K562 (cell line): ENCODE results near the gene HMGN1. TPM values are rescaled to one million over a fixed set of nuclear protein-coding genes. Genes with fewer than 3 reads are reported as not detected.

Source experiments
- ARID1B ChIP-seq: fragments of 450-650 bp; IDR thresholded peaks from 2 replicates; pipeline ENCODE4 v1.6.1; 2016; ENCODE audit warnings: antibody characterized with exemption, mild to moderate bottlenecking, inconsistent platforms
- ATF7 ChIP-seq: fragments of 450-650 bp; IDR thresholded peaks from 2 replicates; pipeline ENCODE4 v1.7.1; 2014; ENCODE audit warnings: mild to moderate bottlenecking, moderate library complexity
- CREBBP ChIP-seq: IDR thresholded peaks from one replicate; pipeline ENCODE4 v1.6.1; 2012; ENCODE audit warnings: low read depth, mild to moderate bottlenecking, control low read depth, inconsistent platforms, low read length
- E2F4 ChIP-seq: sonication (generic); formaldehyde crosslinking; IDR thresholded peaks from 2 replicates; pipeline ENCODE4 v1.8.0; 2022; ENCODE audit warnings: mild to moderate bottlenecking, low read depth, missing genetic modification reagents
- ELK3 ChIP-seq: fragments of 450-650 bp; formaldehyde crosslinking; IDR thresholded peaks from 2 replicates; pipeline ENCODE4 v1.4.0; 2020; ENCODE audit warnings: mild to moderate bottlenecking
- HNRNPH1 ChIP-seq: fragments of 200-400 bp; formaldehyde crosslinking; optimal IDR thresholded peaks from 2 replicates; pipeline ENCODE3; 2017; ENCODE audit warnings: low read depth, mild to moderate bottlenecking, low read length, moderate library complexity
- MEIS2 ChIP-seq: fragments of 450-650 bp; IDR thresholded peaks from 2 replicates; pipeline ENCODE4 v1.6.1; 2014; ENCODE audit warnings: mild to moderate bottlenecking; ENCODE audit not compliant: partially characterized antibody
- NFE2L1 ChIP-seq: fragments of 450-650 bp; IDR thresholded peaks from 2 replicates; pipeline ENCODE4 v1.6.1; 2016; ENCODE audit warnings: missing genetic modification characterization, low read depth, mild to moderate bottlenecking, missing compliant biosample characterization, moderate library complexity, borderline replicate concordance
- POLR2AphosphoS2 ChIP-seq: IDR thresholded peaks from 2 replicates; pipeline ENCODE4 v1.6.1; 2012; ENCODE audit warnings: low read length, improper control_type of control experiment
- SAFB ChIP-seq: fragments of 200-400 bp; formaldehyde crosslinking; IDR thresholded peaks from 2 replicates; pipeline ENCODE4 v1.6.1; 2017; ENCODE audit warnings: low read depth, low read length, borderline replicate concordance
- STAT5A ChIP-seq: IDR thresholded peaks from 2 replicates; pipeline ENCODE4 v1.6.1; 2012; ENCODE audit warnings: low read length, inconsistent platforms, borderline replicate concordance
- TAF1 ChIP-seq: IDR thresholded peaks from 2 replicates; pipeline ENCODE4 v1.6.1; 2011; ENCODE audit warnings: mild to moderate bottlenecking, low read length, moderate library complexity; ENCODE audit not compliant: insufficient read depth, control insufficient read depth, severe bottlenecking; ENCODE audit errors: extremely low read depth
- TCF15 ChIP-seq: fragments of 250-450 bp; sonication (Bioruptor Pico); IDR thresholded peaks from 2 replicates; pipeline ENCODE4 v1.8.0; 2022; ENCODE audit warnings: moderate library complexity, mild to moderate bottlenecking, inconsistent platforms
- THRB ChIP-seq: fragments of 450-650 bp; formaldehyde crosslinking; conservative IDR thresholded peaks from 2 replicates; pipeline ENCODE4 v1.4.0; 2022; ENCODE audit warnings: mild to moderate bottlenecking, missing genetic modification characterization
- ZBTB34 ChIP-seq: fragments of 250-450 bp; sonication (Bioruptor Pico); IDR thresholded peaks from 2 replicates; pipeline ENCODE4 v1.8.0; 2021; ENCODE audit warnings: mild to moderate bottlenecking, moderate library complexity
- ZBTB7A ChIP-seq: IDR thresholded peaks from 2 replicates; pipeline ENCODE4 v1.6.1; 2011; ENCODE audit warnings: low read depth, mild to moderate bottlenecking, low read length, moderate library complexity, borderline replicate concordance; ENCODE audit not compliant: control insufficient read depth
- ZBTB9 ChIP-seq: fragments of 450-650 bp; formaldehyde crosslinking; IDR thresholded peaks from 2 replicates; pipeline ENCODE4 v1.4.0; 2020; ENCODE audit warnings: mild to moderate bottlenecking, moderate library complexity
- ZNF121 ChIP-seq: sonication (generic); formaldehyde crosslinking; conservative IDR thresholded peaks from 2 replicates; pipeline ENCODE4 v1.8.0; 2022; ENCODE audit warnings: missing genetic modification reagents
- ZNF184 ChIP-seq: sonication (generic); formaldehyde crosslinking; IDR thresholded peaks from 2 replicates; pipeline ENCODE4 v1.5.0; 2020; ENCODE audit warnings: missing genetic modification reagents
- ZNF253 ChIP-seq: fragments of 250-450 bp; sonication (Bioruptor Pico); conservative IDR thresholded peaks from 2 replicates; pipeline ENCODE4 v1.6.1; 2021; ENCODE audit warnings: mild to moderate bottlenecking
- polyA plus RNA-seq, 8 experiments: library from polyadenylated mRNA; depleted of rRNA in 4 of 8; stranded (reverse) in 5 of 8; unstranded in 3 of 8; fragments of >200 nt; fragmentation: Nextera tagmentation in 2 of 8; fragmentation: Illumina TruSeq in 1 of 8; extraction: Ambion mirVana in 2 of 8; extraction: Trizol in 1 of 8; gene quantifications; 2 replicates each; pipeline versions ENCODE4 v1.2.1 to v1.2.3, GENCODE V29; 2011 to 2014; ENCODE audit warnings: inconsistent platforms in 1 of 8, missing spikeins in 1 of 8
- total RNA-seq, 7 experiments: library from RNA; depleted of rRNA in 6 of 7; stranded (reverse); fragments of >200 nt in 6 of 7; fragmentation: Illumina TruSeq in 2 of 7; extraction: Trizol in 2 of 7; gene quantifications; 2 replicates each; pipeline versions ENCODE4 v1.2.1 to v1.2.3, GENCODE V29; 2011 to 2021; ENCODE audit warnings: low replicate concordance in 1 of 7

Gene HMGN1
- total and polyA plus RNA-seq, 9 of the 15 experiments (the other 6 are each of a cell fraction or from before 2014, with no cell fraction given), result 124 to 626 (median 498) TPM

GRCh38 chr21:39317134-39318090 is 31.5 kb downstream of the HMGN1 start (continued):
- TF ChIP-seq ELK3 (CRISPR knock-in tag) (0 out of 2 replicates have a peak, but pooled peaks have one; percentile 62), ATF7 (peak; percentile 86), TCF15 (0 out of 2 replicates have a peak, but pooled peaks have one; percentile 59), ZNF121 (CRISPR knock-in tag) (peak; percentile 92), E2F4 (no peak), ZBTB34 (CRISPR knock-in tag) (no peak), MEIS2 (peak; percentile 72), ZNF253 (no peak), THRB (CRISPR knock-in tag) (peak; percentile 68; the same call in 1 of the 2 replicates), NFE2L1 (no peak), HNRNPH1 (no peak), CREBBP (no peak), ZBTB9 (CRISPR knock-in tag) (peak; percentile 39; the same call in 1 of the 2 replicates), ZBTB7A (peak; percentile 34; the same call in 1 of the 2 replicates), SAFB (no peak), STAT5A (no peak), ARID1B (peak; percentile 77), POLR2AphosphoS2 (no peak), TAF1 (no peak), ZNF184 (CRISPR knock-in tag) (no peak)
